GM13976 (cell line): Measurements from ENCODE around the gene TMEM235.

Experiments used
- DNase-seq: peaks from one replicate; pipeline ENCODE4 v3.0.0; 2012; ENCODE audit warnings: low spot score
- CTCF ChIP-seq: IDR thresholded peaks from 2 replicates; pipeline ENCODE4 v1.5.1; 2012; ENCODE audit warnings: borderline replicate concordance, mild to moderate bottlenecking; ENCODE audit not compliant: insufficient read depth; ENCODE audit errors: extremely low read depth, missing control alignments, control extremely low read depth
- in situ Hi-C: fragments of 300-500 bp; cut with MboI; formaldehyde crosslinking; loops from one replicate; pipeline ENCODE4 v1.12.0; 2022; ENCODE audit warnings: low sequenced_read_pairs, mixed read lengths, inconsistent platforms; ENCODE audit not compliant: unreplicated experiment

Gene TMEM235

GRCh38 chr17:78214706-78215061 lies 16.7 kb upstream of the TMEM235 start:
- no peak for TF ChIP-seq CTCF
- no peak for DNase-seq
- in situ Hi-C loops: no loop called here

- in situ Hi-C loops: no loop called here
- no peak for DNase-seq
These were observed 11.9 kb upstream of the TMEM235 start for GRCh38 chr17:78219396-78220150.

GRCh38 chr17:78223061-78223460 lies 8.4 kb upstream of the TMEM235 start:
- TF ChIP-seq CTCF: no peak
- in situ Hi-C loops: no loop called here
- no peak for DNase-seq

More at GRCh38 chr17:78219396-78220150, 11.9 kb upstream of the TMEM235 start:
- TF ChIP-seq CTCF: no peak

GRCh38 chr17:78223765-78224164 lies 7.7 kb upstream of the TMEM235 start:
- no peak for TF ChIP-seq CTCF
- in situ Hi-C loops: no loop called here

GRCh38 chr17:78224231-78225087 lies 7.0 kb upstream of the TMEM235 start:
- in situ Hi-C loops: no loop called here
- DNase-seq: no peak
- TF ChIP-seq CTCF: no peak

More at GRCh38 chr17:78223765-78224164, 7.7 kb upstream of the TMEM235 start:
- DNase-seq: no peak

GRCh38 chr17:78225088-78225865 lies 6.2 kb upstream of the TMEM235 start:
- in situ Hi-C loops: no loop called here
- DNase-seq: no peak

More at GRCh38 chr17:78225088-78225865, 6.2 kb upstream of the TMEM235 start:
- TF ChIP-seq CTCF: no peak
